IPS-18a (cell line): ENCODE measurements around the gene LINC01488.

ENCODE experiments used
- H3K27ac ChIP-seq: one replicate; pipeline ENCODE4 v1.5.1; 2013; ENCODE audit warnings: low read length
- H3K27me3 ChIP-seq: one replicate; pipeline ENCODE4 v1.6.1; 2013; ENCODE audit warnings: mild to moderate bottlenecking, low read length; ENCODE audit not compliant: control insufficient read depth, insufficient read depth
- H3K36me3 ChIP-seq: one replicate; pipeline ENCODE4 v1.6.1; 2013; ENCODE audit warnings: low read depth, low read length; ENCODE audit not compliant: control insufficient read depth
- H3K4me1 ChIP-seq: one replicate; pipeline ENCODE4 v1.6.1; 2013; ENCODE audit warnings: low read depth, low read length; ENCODE audit not compliant: control insufficient read depth
- H3K4me3 ChIP-seq: one replicate; pipeline ENCODE4 v1.5.1; 2013; ENCODE audit warnings: low read length
- H3K9ac ChIP-seq: one replicate; pipeline ENCODE4 v1.6.1; 2013; ENCODE audit warnings: mild to moderate bottlenecking, low read length, moderate library complexity
- H3K9me3 ChIP-seq: one replicate; pipeline ENCODE4 v1.6.1; 2013; ENCODE audit warnings: low read depth, low read length; ENCODE audit not compliant: control insufficient read depth

The LINC01488 gene

DNA sequence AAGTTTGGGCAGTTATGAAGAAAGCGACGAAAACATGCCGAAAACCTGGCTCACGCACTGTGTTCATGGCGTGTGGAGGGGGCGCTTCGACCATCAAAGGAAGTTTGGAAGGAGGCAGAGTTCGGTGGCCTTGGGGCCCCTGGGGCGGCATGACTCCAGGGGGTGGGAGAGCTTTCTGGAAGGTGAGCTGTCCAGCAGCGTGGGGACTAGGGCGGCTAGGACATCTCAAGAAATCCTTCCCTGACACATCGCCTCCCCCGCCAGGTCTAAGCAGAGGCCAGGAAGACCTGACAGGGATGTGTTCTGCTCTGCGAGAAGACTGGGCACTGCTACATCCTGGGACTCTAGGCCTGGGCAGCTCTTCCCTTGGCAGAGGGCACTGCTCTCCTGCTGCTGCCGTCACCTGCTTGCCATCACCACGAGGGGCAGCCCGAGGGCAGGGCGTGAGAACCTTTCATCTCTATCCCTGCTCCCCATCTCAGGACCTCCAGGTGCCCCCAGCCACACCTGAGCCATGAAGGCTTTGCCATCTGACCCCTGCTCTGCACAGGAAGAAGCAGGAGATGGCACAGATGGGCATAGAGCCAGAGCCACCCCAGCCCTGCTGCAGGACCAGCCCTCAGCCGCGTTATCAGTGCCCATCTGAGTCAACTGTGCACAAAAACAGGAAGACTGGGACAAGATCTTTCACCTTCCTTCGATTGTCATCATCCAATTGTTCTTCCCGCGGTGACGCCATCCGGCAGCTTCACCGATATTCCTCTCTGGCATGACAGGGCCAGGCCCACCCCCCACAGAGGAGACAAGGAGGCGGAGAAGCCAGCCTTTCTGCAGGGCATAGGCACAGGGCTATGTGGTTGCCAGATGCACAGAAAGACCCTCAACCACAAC lies 12.7 kb downstream of the LINC01488 start:
- no peaks in the 10 kb centered on the region for H3K4me1 ChIP-seq
- no peaks in the 10 kb centered on the region for H3K36me3 ChIP-seq
- H3K9ac ChIP-seq, result no peak overlapping the region
- no peak overlapping the region for H3K4me3 ChIP-seq
- H3K9me3 ChIP-seq, result no peaks in the 10 kb centered on the region
- H3K27me3 ChIP-seq, result no peaks in the 10 kb centered on the region
- H3K27ac ChIP-seq, result no peak overlapping the region

DNA sequence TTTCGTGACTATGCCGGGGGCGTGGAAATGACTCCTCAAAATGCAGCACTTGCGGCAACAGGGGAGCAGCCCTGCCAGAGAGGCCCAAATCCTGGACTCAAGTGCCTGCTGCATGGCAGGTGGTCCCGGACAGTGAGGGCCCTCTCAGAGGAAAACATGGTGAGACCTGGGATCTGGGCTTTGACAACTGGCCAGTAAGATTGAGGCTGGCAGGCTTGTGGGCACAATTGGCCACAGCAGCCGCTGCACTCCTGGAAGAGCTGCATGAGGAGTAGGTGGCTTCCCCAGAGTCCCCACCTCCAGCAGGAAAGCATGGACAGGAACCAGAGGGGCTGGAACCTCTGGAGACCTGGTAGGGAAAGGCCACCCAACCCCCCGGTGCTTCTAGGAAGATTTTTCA lies 13.4 kb downstream of the LINC01488 start:
- no peaks in the 10 kb centered on the region for H3K27me3 ChIP-seq
- H3K4me3 ChIP-seq, result no peak overlapping the region
- H3K4me1 ChIP-seq, result no peaks in the 10 kb centered on the region

DNA sequence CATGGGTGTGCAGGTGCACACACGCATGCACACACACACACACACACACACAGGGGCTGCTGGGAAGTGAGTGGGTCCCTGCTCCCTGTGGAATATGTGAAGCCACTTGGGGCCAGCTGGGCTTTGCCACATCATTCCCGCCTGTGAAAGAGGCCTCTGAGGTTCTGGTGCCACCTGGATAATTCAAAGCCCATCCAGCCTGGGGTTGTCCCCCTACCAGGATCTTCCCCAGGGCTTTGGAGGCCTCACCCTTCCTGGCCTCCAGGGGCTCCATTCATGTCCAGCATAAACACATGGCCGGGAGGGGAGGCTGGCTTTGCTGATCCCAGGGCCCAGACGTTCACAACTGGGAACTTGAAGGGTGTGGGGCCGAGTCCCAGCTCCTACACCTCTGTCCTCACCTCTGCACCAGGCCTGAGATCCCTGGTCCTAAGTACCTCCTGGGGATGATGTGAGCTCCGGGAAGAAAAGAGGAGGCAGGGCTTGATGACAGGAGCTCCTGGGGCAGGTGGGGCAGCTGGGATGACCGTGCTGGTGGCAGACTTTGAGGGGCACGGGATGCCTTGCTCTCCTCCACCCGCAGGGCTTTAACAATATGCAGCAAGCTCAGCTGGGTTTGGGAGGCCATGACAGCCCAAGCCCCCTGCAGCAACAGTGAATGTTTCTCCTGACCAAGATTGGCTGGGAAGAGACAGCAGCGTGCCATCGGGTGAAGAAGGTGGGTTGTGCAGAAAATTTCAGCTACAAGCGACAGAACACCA lies 14.2 kb downstream of the LINC01488 start:
- no peak overlapping the region for H3K27ac ChIP-seq
- H3K36me3 ChIP-seq, result no peaks in the 10 kb centered on the region
- no peaks in the 10 kb centered on the region for H3K27me3 ChIP-seq
- H3K9me3 ChIP-seq, result no peaks in the 10 kb centered on the region
- H3K4me3 ChIP-seq, result no peak overlapping the region
- no peaks in the 10 kb centered on the region for H3K4me1 ChIP-seq
- H3K9ac ChIP-seq, result no peak overlapping the region

More for the DNA sequence above, 13.4 kb downstream of the LINC01488 start:
- Histone ChIP-seq H3K36me3 (no peaks in the 10 kb centered on the region), H3K9me3 (no peaks in the 10 kb centered on the region), H3K9ac (no peak overlapping the region), H3K27ac (no peak overlapping the region)

DNA sequence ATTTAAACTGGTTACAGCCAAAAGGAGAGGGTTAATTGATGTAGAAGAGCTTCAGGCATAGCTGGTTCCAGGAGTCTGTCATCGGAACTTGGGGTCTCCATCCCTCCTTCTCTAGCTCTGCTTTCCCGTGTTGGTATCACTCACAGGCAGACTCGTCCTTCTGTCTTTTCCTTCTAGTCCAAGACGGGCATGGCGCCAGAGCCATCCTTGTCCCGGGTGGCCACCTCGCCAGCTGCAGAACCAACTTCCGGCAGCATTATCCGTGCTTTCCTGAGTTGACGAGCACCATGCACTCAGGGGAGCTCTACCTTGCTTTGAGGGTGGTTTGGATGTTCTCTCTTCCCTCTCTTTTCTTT lies 14.7 kb downstream of the LINC01488 start:
- Histone ChIP-seq H3K4me3 (no peak overlapping the region), H3K9ac (no peak overlapping the region), H3K27me3 (no peaks in the 10 kb centered on the region), H3K36me3 (no peaks in the 10 kb centered on the region), H3K9me3 (no peaks in the 10 kb centered on the region), H3K4me1 (no peaks in the 10 kb centered on the region), H3K27ac (no peak overlapping the region)

DNA sequence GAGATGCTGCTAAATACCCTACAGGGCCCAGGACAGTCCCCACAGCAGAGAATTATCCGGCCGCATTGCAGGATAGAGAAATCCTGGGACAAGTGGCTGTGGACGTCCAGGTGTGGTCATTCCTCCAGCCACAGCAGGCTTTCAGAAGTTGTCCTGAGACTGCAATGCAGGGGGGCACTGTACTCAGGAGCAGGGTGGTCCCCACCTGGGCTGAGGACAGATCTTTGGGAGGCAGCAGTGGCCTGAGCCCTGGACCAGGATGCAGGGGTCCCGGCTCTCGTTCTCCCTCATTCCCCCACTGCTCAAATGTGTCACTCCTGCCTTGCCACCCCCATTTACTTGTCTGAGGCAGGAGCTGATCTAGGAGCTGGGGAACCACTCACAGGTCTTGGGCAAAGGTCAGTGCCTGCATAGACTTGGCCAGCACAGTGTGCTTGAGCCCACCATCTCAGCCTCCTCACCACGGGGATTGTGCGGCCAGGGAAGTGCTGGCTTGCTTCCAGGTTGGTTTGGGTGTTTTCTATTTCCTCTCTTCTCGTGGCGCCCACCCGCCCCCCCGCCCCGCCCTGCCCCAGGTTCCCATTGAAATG lies 15.3 kb downstream of the LINC01488 start:
- Histone ChIP-seq H3K36me3 (no peaks in the 10 kb centered on the region), H3K27ac (no peak overlapping the region), H3K27me3 (no peaks in the 10 kb centered on the region), H3K4me3 (no peak overlapping the region), H3K9me3 (no peaks in the 10 kb centered on the region), H3K9ac (no peak overlapping the region), H3K4me1 (no peaks in the 10 kb centered on the region)

DNA sequence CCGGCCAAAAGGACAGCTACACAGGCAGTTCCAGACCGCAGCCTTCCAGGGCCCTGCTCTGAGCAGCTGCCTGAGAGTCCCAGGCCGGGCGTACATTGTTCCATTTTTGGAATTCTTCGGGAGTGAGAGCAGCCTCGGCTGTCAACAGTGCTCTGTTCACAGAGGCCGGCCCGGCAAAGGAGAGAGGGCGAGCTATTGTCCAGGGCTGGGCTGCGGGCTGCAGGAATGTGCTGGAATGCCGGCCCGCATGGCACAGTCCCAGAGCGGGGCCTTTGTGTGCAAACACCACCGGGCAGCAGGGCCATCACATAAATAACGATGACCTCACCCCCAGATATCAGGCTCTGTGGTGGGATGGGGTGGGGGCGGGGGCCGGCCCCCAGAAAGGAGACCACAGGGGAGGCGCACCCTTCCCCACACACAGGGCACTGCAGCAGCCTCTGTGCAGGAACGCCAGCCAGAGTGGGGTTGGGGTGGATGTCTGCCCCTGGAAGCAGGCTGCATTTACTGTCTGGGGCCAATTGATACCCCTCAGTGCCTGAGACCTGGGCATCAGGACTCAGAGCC lies 15.8 kb downstream of the LINC01488 start:
- Histone ChIP-seq H3K4me1 (no peaks in the 10 kb centered on the region), H3K27ac (no peak overlapping the region), H3K9ac (no peak overlapping the region), H3K36me3 (no peaks in the 10 kb centered on the region), H3K4me3 (no peak overlapping the region), H3K27me3 (no peaks in the 10 kb centered on the region), H3K9me3 (no peaks in the 10 kb centered on the region)

DNA sequence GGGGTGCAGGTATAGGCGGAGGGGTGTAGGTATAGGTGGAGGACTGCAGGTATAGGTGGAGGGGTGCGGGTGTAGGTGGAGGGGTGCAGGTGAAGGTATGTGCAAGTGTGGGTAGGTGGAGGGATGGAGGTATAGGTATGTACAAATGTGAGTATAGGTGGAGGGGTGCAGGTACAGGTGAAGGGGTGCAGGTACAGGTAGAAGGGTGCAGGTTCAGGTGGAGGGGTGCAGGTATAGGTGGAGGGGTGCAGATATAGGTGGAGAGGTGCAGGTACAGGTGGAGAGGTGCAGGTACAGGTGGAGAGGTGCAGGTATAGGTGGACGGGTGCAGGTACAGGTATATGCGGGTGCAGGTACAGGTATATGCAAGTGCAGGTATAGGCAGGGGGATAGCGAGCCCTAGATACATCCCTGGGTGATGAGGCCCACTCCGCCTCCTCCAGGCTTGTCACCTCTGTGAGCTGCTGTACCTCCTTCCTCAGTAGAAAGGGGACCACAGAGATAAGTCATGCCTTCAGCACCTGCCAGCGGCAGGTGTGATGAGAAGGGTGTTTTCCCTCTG lies 17.2 kb downstream of the LINC01488 start:
- H3K4me1 ChIP-seq, result no peaks in the 10 kb centered on the region
- H3K27me3 ChIP-seq, result no peaks in the 10 kb centered on the region
- no peak overlapping the region for H3K9ac ChIP-seq
- no peaks in the 10 kb centered on the region for H3K36me3 ChIP-seq
- no peaks in the 10 kb centered on the region for H3K9me3 ChIP-seq
- H3K27ac ChIP-seq, result no peak overlapping the region
- H3K4me3 ChIP-seq, result no peak overlapping the region

DNA sequence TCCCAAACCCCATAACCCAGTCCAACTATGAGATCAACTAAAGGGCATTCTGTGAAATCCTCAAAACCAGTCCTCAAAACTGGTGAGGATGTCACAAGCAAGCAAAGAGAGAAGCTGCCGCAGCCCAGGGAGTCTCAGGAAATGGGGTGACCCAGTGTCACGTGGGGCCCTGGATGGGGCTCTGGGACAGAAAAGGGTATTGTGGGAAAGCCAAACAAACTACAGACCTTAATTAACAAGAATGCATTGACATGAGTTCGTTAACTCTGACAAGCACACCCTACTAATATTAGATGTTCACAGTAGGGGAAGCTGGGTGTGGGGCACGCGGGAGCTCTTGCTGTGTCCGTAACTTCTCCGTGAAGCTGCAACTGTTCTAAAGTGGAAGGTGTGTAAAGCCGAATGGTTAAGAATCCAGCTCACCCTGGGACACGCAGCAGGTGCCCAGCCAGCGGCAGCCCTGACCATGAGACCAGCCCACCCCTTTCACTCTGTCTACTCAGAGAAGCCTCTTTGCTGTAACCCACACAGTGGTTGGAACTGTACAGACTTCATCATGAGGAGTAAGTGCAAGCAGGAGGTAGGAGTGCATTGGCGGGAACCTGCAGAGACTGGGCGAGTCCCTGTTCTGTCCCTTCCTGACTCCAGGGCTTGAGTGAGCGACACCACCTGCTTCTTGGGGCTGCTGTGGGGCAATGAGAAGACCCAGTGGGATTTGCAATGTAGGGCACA lies 17.9 kb downstream of the LINC01488 start:
- Histone ChIP-seq H3K4me3 (no peak overlapping the region), H3K9ac (no peak overlapping the region), H3K27ac (no peak overlapping the region)

DNA sequence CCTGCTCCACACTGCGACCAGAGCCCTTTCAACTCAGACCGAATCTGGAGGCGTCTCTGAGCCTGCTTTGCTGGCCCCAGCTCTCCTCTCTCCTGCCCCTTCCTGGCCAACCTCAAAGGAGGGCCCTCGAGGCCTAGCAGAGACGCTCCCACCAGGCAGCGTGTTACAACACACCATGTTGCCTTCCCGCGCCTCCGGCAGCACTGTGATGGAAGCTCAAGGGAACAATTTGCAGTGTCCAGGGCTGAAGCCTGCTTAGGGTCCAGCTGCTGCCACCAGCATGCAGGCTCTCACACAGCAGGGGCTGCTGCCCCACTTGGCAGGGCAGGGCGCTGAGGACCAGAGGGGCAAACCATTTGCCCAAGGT lies 18.4 kb downstream of the LINC01488 start:
- H3K9me3 ChIP-seq, result no peaks in the 10 kb centered on the region
- no peak overlapping the region for H3K9ac ChIP-seq
- H3K4me3 ChIP-seq, result no peak overlapping the region
- no peaks in the 10 kb centered on the region for H3K27me3 ChIP-seq
- H3K36me3 ChIP-seq, result no peaks in the 10 kb centered on the region
- no peak overlapping the region for H3K27ac ChIP-seq
- H3K4me1 ChIP-seq, result no peaks in the 10 kb centered on the region

More for the DNA sequence above, 17.9 kb downstream of the LINC01488 start:
- H3K36me3 ChIP-seq, result no peaks in the 10 kb centered on the region
- no peaks in the 10 kb centered on the region for H3K27me3 ChIP-seq
- H3K9me3 ChIP-seq, result no peaks in the 10 kb centered on the region
- H3K4me1 ChIP-seq, result no peaks in the 10 kb centered on the region

DNA sequence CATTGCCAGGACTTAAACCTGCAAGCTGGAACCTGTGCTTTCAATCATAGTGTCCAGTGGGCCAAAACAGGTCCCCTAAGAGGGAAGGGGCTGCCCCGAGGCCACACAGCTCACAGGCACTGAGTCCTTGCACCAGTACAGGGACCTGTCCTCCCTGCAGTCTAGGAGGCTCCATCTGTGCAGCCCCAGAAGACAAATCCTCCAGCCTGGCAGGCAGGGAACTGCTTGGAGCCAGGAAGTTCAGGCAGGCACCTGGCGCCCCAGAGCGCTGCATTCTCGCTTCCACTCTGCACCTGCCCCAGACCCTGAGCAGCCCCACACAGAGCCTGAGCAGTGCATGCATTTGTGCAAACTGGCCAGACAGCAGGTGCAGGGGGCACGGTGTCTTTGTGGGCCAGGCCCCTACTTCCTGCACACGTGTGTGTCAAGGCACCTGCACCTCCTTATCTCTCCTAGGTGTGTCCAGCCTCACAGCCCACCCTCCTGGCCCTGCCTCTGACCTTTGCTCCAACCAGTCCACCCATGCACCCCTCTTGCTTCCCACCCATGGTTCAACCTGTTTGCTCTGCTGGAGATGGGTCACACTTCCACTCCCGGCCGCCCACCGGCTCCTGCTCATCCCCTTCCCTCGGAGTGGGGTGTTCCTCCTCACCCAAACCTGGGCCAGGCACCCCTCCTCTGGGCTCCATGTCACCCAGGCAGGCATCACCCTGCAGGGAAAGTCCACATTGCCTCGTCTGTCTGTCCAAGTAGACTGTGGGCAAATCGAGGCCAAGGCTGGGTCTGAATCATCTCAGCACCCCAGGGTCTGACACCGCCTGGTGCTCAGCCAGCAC lies 19.0 kb downstream of the LINC01488 start:
- Histone ChIP-seq H3K9ac (no peak overlapping the region), H3K4me1 (no peaks in the 10 kb centered on the region), H3K4me3 (no peak overlapping the region), H3K27me3 (no peaks in the 10 kb centered on the region), H3K27ac (no peak overlapping the region), H3K9me3 (no peaks in the 10 kb centered on the region), H3K36me3 (no peaks in the 10 kb centered on the region)
